ENCODE measurements around the gene DEFB129. TPM values are rescaled to one million over a fixed set of nuclear protein-coding genes. Genes with fewer than 3 reads are reported as not detected.

Gene DEFB129
- total and polyA plus RNA-seq, 2 experiments from 2014 or later: not detected

GRCh38 chr20:217266-217665, 9.8 kb upstream of the DEFB129 start:
- H3K27me3 Mint-ChIP-seq (ENCODE audit: insufficient read depth, low read depth, poor library complexity): no peaks in the 10 kb centered on the region
- no peak overlapping the region for H2AFZ ChIP-seq
- ATAC-seq (no peak), DNase-seq (ENCODE audit: low spot score) (no peak)
- peaks cover 58% of the 10 kb centered on the region for H3K27me3 ChIP-seq (ENCODE audit: insufficient read depth)
- no peaks in the 10 kb centered on the region for H3F3A ChIP-seq (replicated peaks; ENCODE audit: low read depth)
- no peak overlapping the region for H3K27ac Mint-ChIP-seq
- H3K4me3 Mint-ChIP-seq: no peak overlapping the region
- H3K4me2 ChIP-seq: no peak overlapping the region
- H3K27ac ChIP-seq (ENCODE audit: low read depth): no peak overlapping the region
- no peaks in the 10 kb centered on the region for H3K4me1 Mint-ChIP-seq
- no peaks in the 10 kb centered on the region for H3K9me2 ChIP-seq (ENCODE audit: insufficient read depth)
- no peak overlapping the region for H3K4me3 ChIP-seq
- no peaks in the 10 kb centered on the region for H3K4me1 ChIP-seq (ENCODE audit: insufficient read depth)
- H3K36me3 ChIP-seq (ENCODE audit: insufficient read depth): no peaks in the 10 kb centered on the region
- no peaks in the 10 kb centered on the region for H3K36me3 Mint-ChIP-seq (ENCODE audit: low read depth)
- TF ChIP-seq REST (IDR thresholded peaks at IDR 0.05; ENCODE audit: unreplicated experiment): no peak
- no peak for TF ChIP-seq ZNF114 (CRISPR knock-in tag; IDR thresholded peaks at IDR 0.05)
- no peak for TF ChIP-seq JUNB (IDR thresholded peaks at IDR 0.05; ENCODE audit: unreplicated experiment)
- no peak for TF ChIP-seq EZH2 (IDR thresholded peaks at IDR 0.05; ENCODE audit: low read depth, unreplicated experiment)
- no peak for TF ChIP-seq STAT1 (IDR thresholded peaks at IDR 0.05; ENCODE audit: unreplicated experiment)
- no peak for TF ChIP-seq ETS1 (IDR thresholded peaks at IDR 0.05)
- no peaks in the 10 kb centered on the region for H3K79me2 ChIP-seq (replicated peaks; ENCODE audit: insufficient read depth)
- H3K9me3 Mint-ChIP-seq: no peaks in the 10 kb centered on the region
- H4K20me1 ChIP-seq (replicated peaks; ENCODE audit: insufficient read depth): no peaks in the 10 kb centered on the region; the same call in 1 of the 2 replicates

GRCh38 chr20:219290-220115, 7.6 kb upstream of the DEFB129 start:
- H3K27me3 ChIP-seq (ENCODE audit: insufficient read depth): peaks cover 58% of the 10 kb centered on the region
- no peaks in the 10 kb centered on the region for H3K79me2 ChIP-seq (replicated peaks; ENCODE audit: insufficient read depth)
- no peaks in the 10 kb centered on the region for H3K36me3 Mint-ChIP-seq (ENCODE audit: low read depth)
- no peaks in the 10 kb centered on the region for H4K20me1 ChIP-seq (replicated peaks; ENCODE audit: insufficient read depth)
- H3K4me3 Mint-ChIP-seq: no peak overlapping the region
- H3F3A ChIP-seq (replicated peaks; ENCODE audit: low read depth): no peaks in the 10 kb centered on the region
- no peak overlapping the region for H3K4me3 ChIP-seq
- no peak overlapping the region for H3K4me2 ChIP-seq
- H3K4me1 Mint-ChIP-seq: no peaks in the 10 kb centered on the region
- H3K9me3 Mint-ChIP-seq: no peaks in the 10 kb centered on the region
- ATAC-seq (peak; percentile 96), DNase-seq (ENCODE audit: low spot score) (peak; percentile 78)
- no peaks in the 10 kb centered on the region for H3K4me1 ChIP-seq (ENCODE audit: insufficient read depth)
- H3K27me3 Mint-ChIP-seq (ENCODE audit: insufficient read depth, low read depth, poor library complexity): peaks cover 3% of the 10 kb centered on the region
- TF ChIP-seq CTCF (conservative IDR thresholded peaks at IDR 0.05; ENCODE audit: low read depth in 2 of 2): peak; percentile 65 to 80
- TF ChIP-seq POLR2AphosphoS5 (IDR thresholded peaks at IDR 0.05; ENCODE audit: low read depth): no peak
- no peak overlapping the region for H3K27ac ChIP-seq (ENCODE audit: low read depth)
- H2AFZ ChIP-seq: no peak overlapping the region
- no peaks in the 10 kb centered on the region for H3K9me2 ChIP-seq (ENCODE audit: insufficient read depth)
- no peaks in the 10 kb centered on the region for H3K36me3 ChIP-seq (ENCODE audit: insufficient read depth)
- H3K27ac Mint-ChIP-seq: no peak overlapping the region

Measured in GM23338 (cell line).